ENCODE data around the gene C2.
A peak's percentile ranks its signal among the peaks of the same experiment; 100 is the strongest.
"Not testable (repeated sequence)": the region's sequence is repeated elsewhere in the genome, so short reads cannot be mapped to it uniquely, and the experiment has no call there.

Gene C2

DNA sequence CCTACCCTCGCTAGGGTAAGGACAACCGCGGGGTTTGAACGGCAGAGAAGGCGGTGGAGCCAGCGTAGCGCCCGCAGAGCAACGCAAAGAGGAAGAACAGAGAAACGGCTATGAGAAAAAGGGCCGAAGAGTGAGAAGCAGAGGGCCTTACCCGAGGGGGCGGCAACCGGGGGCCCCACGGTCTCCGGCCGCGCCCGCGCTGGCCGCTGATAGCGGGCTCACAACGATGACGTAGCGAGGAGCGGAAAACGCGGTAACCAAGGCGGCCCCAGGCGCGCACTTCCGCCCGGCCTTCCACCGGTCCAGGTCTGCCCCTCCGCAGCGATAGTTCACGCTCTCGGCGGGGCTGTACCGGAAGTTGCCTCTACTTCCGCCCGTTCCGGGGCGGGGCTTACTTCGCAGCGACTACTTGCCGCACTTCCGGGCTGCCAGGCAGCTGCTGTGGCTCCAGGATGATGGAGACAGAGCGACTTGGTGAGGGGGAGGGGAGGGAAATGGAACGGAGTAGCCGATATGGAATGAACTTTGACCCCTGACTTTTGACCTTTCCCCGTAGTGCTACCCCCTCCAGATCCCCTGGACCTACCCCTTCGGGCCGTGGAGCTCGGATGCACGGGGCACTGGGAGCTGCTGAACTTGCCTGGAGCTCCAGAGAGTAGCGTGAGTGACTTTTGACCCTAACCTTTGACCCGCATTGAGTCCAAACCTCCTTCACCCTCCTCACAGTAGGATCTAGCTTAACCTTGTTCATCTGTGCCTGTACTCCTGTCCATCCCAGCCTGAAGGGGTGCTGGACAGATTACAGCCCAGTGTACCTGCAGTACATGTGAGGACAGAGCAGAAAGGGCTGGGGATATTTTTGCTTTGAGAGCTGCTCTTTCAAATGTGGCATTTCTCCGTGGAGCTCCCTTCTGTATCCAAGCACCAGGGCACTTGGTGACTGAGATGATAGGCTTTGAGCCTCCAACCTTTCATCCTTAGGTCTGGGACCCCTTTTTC is 31.5 kb downstream of the C2 start, which contains the start of the genes NELFE and SKIC2:
TSS of gene NELFE (minus strand) at position 231 of the 999 bp plus-strand sequence. CDS start 525 bp downstream, outside the sequence.
TSS of gene SKIC2 (plus strand) at position 435 of the 999 bp plus-strand sequence. CDS start at position 453, 18 bp downstream.
- DNase-seq: peak; percentile 94 to 97

DNA sequence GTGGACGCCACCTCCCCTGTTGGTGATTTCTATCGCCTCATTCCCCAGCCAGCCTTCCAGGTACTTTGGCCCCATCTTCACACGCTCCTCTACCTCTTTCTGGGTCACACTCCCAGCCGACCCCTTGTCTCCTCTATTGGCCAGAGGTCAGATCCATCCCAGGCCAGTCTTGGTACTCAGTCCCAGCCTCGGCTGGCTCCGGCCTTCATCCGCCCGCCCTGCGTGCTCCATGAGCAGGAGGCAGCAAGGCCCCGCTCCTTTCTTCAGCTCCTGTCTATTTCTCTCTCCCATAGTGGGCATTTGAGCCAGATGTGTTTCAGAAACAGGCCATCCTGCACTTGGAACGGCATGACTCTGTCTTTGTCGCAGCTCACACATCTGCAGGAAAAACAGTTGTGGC is 34.1 kb downstream of the C2 start:
- no peak for DNase-seq

DNA sequence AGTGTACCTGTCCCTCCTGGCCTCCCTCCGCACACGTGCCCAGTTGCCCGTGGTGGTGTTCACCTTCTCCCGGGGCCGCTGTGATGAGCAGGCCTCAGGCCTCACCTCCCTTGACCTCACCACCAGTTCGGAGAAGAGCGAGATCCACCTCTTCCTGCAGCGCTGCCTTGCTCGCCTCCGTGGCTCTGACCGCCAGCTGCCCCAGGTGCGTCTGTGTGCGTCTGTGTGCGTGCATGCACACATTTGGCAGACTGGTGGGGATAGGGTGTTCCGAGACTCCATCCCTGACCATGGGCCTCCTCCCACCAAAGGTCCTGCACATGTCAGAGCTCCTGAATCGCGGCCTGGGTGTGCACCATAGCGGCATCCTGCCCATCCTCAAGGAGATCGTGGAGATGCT is 36.4 kb downstream of the C2 start:
- DNase-seq: no peak

DNA sequence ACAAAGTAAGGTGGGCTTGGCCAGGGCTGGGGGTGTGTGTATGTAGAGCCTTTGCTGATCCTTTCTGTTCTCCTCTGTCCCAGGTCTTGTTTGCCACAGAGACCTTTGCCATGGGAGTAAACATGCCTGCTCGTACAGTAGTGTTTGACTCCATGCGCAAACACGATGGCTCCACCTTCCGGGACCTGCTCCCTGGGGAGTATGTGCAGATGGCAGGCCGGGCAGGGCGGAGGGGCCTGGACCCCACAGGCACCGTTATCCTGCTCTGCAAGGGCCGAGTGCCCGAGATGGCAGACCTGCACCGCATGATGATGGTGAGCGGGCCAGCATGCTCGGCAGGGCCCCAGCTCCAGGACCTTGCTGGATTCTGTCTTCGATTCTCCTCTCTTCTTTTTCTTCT is 38.2 kb downstream of the C2 start:
- DNase-seq: no peak

DNA sequence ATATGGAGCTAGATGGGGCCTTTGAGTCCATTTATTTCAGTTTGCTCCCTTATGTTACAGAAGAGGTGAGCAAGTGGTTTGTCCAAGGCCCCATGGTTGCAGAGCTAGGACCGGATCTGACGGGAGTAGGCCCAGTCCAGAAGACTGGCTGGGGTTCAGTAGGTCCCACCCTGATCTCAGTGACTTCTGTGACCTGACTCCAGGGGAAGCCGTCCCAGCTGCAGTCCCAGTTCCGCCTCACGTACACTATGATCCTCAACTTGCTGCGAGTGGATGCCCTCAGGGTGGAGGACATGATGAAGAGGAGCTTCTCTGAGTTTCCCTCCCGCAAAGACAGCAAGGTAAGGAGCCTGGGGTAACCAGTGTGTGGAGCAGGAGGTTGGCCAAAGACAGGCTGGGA is 39.0 kb downstream of the C2 start:
- DNase-seq: no peak

DNA sequence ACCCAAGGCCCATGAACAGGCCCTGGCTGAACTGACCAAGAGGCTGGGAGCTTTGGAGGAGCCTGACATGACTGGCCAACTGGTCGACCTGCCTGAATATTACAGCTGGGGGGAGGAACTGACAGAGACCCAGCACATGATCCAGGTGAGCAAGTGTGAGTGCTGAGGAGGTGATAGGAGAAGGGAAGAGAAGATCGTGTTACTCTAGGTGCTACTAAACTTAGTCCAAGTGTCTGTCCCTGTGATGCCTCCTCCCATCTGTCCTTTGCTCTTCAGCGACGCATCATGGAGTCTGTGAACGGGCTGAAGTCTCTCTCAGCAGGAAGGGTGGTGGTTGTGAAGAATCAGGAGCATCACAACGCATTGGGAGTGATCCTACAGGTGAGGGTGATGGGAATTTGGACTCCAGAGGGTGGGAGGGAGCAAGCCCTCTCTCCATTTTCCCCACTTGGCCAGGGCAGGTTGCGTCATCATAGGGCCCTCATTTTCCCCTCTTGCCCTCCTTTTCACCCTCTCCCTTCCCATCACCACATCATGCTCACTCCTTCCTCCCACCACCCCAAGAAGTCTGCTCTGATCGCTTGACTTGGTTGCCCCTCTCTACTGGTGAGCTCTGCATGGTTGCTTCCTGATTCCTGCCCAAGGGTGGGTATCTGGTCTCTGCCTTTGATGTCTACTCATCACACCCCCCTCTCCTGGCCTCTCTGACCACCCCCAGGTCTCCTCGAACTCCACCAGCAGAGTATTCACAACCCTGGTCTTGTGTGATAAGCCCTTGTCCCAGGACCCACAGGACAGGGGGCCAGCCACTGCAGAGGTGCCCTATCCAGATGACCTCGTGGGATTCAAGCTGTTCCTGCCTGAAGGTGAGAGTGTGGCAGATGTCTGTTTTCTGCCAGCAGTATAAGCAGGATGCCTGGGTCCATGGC is 39.7 kb downstream of the C2 start:
- no peak for DNase-seq

DNA sequence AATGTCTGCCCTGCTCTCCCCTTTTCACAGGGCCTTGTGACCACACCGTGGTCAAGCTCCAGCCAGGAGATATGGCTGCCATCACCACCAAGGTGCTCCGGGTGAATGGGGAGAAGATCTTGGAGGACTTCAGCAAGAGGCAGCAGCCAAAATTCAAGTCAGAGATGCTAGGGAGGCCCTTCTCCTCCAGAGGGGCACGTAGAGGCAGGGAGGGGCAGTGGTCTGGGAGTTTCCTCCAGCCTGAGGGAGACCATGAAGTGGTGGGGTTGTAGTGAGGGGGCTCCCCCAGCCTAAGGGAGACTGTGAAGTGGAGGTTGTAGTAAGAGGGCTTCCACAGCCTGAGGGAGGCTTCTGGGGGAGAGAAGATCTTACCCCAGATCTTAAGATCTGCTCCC is 40.4 kb downstream of the C2 start:
- DNase-seq: no peak

DNA sequence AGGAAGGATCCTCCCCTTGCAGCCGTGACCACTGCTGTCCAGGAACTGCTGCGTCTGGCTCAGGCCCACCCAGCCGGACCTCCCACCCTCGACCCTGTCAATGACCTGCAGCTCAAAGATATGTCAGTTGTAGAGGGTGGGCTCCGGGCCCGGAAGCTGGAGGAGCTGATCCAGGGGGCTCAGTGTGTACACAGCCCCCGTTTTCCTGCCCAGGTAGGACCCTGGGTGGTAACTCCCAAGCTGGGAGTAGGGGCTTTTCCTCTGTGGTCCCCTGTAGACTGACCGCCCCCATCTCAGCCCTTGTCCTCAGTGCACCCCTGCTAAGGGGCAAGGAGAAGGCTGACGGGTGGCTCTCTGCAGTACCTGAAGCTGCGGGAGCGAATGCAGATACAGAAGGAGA is 40.8 kb downstream of the C2 start:
- no peak for DNase-seq

DNA sequence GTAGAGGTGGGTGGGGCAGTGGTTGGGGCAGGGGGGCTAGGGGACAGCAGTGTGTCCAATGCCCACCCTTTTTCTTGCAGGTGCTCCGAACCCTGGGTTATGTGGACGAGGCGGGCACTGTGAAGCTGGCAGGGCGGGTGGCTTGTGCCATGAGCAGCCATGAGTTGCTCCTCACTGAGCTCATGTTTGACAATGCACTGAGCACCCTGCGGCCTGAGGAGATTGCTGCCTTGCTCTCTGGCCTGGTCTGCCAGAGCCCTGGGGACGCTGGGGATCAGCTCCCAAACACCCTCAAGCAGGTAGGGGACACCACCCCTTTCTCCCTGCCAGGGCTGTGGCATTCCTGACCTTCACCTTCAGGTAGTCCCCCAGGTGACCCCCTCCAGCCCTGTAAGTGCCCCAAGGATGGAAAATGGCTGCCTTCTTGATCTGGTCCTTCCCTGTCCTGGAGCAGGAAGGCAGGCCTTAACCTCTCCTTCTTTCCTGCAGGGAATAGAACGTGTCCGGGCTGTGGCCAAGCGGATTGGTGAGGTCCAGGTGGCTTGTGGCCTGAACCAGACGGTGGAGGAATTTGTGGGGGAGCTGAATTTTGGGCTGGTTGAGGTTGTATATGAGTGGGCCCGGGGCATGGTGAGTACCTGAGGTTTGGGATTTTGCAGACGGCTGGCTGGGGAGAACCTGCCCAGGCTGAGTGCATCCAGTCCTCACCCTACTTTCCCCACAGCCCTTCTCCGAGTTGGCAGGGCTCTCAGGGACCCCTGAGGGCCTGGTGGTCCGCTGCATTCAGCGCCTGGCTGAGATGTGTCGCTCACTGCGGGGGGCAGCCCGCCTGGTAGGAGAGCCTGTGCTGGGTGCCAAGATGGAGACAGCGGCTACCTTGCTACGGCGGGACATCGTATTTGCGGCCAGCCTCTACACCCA is 41.5 kb downstream of the C2 start:
- DNase-seq: no peak

DNA sequence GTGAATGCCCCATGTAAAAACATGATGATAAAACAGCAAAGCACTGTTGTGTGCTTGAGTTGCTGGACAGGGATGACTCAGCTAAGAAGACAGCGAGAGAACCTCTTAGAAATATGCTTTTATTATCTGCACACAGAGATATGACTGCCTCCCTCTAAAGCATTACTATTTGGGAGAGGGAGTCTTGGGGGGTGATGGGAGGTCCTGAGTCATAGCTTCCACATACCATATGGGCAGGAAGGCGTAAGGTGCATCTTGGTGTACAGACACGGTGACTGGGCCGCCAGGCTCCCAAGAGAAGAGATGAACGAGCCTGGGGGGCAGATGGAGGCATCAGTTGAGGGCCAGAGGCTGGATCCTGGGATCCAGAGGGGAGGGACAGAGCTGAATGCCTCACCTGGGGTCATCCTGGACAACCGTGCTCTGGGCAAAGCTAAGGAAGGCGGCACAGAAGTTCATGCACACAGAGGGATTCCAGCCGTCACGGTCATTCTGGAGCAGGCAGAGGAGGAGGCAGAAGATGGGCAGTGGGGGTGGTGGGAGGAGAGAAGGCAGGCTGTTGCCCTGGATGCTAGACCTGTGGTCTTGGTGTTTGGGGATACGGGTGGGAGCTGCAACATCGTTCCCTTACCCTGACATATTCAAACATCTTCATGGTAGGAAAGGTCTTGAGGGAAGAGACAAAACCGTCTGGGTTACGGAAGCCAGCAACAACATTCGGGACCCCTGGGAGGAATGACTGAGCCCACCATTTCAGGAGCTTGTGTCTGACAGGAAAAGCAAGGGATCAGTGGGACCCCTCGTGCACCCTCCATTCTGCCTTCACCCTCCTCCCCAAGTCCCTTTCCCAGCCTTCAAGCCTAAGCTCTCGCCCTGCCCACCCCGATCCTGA is 42.4 kb downstream of the C2 start:
- no peak for DNase-seq

DNA sequence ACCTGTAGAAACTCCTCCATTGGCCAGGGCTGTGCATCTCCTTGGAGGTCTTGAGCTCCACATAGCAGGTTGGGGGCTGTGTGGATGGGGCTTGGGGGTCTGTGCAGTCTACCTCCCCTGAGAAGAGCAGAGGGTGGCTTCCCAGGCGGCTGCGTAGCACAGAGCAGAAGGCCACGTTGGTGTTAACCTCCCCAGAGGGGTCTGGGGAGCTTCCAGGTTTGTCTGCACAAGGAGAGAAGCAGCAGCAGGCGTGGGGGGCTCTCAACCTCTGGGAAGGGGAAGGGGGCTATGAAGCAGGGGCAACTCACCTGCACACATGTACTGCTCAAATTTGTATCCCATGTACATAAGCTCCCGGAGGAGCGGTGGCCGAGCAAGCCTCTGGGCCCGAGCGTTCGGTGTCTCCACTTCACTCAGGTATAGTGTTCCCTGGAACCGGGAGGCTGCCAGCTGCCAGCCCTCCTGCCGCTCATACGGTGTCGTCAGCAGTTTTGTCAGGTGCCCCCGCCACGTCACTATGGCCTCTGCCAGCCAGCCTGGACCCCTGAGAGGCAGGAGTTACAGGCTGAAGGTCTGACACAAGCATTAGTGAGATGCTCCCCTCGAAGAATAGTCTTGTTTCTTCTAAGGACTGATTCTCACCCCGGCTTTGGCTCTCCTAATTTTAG is 43.2 kb downstream of the C2 start:
- DNase-seq: no peak

DNA sequence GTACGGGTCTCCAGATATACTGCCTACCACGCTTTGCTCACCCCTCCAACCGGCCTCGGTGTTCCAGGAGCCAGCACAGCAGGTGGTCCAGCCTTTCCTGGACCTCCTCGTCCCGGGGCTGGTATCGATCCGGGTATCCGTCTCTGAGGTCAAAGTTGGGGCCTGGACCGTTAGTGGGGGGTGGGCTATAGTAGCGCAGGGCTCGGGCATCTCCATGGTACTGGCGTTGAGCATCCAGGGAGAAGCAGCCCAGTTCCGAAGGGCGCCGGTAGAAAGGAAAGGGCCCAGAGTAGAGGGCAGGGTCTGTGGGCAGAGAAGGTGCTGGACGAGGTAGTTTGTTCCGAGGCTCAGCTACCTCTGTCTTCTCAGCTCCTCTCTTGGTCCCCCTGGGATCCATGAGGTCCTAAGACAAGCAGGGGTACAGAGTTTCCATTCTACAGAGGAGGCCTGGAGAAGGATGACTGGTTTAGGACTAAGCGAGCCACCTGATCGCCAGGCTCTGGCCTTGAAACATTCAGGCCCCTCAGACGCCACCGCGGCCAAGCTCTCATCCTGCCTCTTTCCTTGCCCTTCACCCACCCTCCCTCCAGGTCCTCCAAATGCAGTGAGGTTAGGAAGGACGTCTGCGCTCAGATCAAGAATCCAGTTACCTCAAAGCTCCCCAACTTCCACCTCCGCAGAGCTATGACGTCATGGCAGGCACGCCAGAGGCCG is 43.9 kb downstream of the C2 start:
- DNase-seq: no peak

DNA sequence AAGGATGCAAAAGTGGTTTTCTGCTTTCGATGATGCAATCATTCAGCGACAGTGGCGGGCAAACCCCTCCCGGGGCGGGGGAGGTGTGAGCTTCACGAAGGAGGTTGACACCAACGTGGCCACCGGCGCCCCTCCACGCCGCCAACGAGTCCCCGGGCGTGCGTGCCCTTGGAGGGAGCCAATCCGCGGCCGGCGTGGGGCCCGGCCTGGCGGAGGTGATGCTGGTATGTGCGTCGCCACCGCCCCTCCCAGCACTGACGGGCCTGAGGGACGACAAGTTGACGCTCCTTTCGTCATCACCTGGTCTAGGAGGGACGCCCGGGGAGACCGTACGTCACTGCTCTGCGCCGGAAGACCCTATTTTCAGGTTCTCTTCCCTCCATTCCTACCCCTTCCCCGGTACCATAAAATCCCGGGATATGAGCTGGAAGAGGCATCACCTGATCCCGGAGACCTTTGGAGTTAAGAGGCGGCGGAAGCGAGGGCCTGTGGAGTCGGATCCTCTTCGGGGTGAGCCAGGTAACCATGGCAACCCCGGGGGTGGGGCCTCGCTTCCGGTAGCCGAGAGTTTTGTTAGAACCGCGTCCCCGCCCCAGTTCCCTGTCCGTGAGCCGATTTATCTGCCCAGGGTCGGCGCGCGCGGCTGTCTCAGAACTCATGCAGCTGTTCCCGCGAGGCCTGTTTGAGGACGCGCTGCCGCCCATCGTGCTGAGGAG is 44.6 kb downstream of the C2 start, which contains the start of gene DXO:
TSS of gene DXO (minus strand) at position 146 of the 716 bp plus-strand sequence. CDS start 463 bp downstream, outside the sequence.
- DNase-seq: peak; percentile 94 to 97

DNA sequence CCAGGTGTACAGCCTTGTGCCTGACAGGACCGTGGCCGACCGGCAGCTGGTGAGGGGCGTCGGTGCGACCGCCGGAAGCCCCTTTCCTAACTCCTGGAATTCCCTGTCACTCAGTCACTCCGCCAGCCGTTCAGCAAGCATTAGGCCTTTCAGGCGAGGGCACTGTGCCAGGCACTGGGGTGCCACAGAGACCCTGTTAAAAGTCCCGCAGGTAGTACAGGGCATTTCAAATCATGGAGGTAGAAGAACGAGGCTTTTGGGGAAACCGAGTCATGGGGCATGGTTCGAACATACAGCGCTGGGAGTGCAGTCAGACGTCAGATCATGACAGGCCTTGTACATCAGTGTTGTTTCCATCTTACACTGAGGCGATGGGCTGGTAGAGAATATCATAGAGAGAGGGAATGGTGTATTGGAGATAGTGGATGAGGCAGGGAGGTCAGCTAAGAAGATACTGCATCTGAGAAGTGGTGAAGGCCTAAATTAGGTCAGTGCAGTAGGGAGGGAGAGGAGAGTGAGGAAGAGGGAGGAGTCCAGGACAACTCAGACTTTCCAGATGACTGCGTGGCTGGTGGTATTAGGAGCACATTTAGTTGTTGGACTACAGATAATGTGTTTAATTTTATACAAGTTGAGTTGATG is 45.3 kb downstream of the C2 start:
- no peak for DNase-seq

DNA sequence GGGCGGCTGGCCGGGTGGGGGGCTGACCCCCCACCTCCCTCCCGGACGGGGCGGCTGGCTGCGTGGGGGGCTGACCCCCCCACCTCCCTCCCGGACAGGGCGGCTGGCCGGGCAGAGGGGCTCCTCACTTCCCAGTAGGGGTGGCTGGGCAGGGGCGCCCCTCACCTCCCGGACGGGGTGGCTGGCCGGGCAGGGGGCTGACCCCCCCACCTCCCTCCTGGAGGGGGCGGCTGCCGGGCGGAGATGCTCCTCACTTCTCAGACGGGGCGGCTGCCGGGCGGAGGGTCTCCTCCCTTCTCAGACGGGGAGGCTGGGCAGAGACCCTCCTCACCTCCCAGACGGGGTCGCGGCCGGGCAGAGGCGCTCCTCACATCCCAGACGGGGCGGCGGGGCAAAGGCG is 48.5 kb downstream of the C2 start:
- not testable (repeated sequence) for DNase-seq

DNA sequence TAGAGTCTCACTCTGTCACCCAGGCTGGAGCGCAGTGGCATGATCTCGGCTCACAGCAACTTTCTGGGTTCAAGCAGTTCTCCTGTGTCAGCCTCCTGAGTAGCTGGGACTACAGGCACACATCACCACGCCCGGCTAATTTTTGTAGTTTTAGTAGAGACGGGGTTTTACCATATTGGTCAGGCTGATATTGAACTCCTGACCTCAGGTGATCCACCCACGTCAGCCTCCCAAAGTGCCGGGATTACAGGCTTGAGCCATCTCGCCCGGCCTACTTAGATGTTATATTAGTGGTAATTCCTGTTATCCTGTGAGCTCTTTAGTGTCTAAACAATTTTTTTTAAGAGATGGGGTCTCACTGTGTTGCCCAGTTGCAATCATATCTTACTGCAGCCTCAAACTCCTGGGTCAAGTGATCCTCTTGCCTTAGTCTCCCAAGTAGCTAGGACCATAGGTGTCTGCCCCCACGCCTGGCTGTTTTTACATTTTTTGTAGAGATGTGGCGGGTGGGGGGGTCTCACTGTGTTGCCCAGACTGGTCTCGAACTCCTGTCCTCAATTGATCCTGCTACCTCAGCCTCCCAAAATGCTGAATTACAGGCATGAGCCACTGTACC is 50.4 kb downstream of the C2 start:
- no peak for DNase-seq

DNA sequence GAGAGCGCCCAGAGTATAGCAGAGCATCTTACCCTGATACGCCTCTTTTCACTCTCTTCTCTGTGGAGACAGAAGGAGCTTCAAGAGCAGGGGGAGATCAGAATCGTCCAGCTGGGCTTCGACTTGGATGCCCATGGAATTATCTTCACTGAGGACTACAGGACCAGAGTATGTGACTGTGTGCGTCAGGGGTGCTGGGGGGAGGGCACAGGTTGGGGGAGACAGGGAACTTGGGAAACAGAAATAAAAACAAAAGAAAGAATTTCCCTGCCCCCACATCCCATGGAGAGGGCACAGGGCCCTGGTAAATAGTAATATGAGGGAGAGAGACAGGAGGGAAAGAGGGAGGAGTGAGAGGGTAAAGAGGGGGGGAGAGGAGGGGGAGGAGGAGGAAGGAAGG is 51.3 kb downstream of the C2 start:
- no peak for DNase-seq
